ENCODE data around the gene C5. TPM values are rescaled to one million over a fixed set of nuclear protein-coding genes. Genes with fewer than 3 reads are reported as not detected.

The C5 gene
- total RNA-seq, 2 donors from 2014 or later: 1.5 to 1.6 TPM

DNA sequence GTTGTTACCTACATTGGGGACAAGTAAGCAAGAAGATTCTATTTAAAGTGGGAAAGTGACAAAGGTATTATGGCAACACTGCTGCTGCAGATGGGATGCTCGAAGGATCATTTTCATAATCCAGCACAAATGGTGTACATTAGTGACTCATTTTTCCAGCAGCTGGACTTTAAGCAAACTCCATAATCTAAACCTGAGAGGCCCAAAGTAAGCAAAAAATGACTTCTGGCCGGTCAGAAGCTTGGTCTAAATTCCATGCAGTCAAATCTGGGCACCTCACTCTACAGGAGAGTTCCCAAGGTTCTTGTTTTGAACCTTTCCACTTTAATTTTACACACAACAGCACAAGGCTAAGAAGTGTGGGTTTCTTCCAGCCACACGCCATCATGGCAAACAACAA, 79.8 kb downstream of the C5 start:
- TF ChIP-seq, protein P1, sequence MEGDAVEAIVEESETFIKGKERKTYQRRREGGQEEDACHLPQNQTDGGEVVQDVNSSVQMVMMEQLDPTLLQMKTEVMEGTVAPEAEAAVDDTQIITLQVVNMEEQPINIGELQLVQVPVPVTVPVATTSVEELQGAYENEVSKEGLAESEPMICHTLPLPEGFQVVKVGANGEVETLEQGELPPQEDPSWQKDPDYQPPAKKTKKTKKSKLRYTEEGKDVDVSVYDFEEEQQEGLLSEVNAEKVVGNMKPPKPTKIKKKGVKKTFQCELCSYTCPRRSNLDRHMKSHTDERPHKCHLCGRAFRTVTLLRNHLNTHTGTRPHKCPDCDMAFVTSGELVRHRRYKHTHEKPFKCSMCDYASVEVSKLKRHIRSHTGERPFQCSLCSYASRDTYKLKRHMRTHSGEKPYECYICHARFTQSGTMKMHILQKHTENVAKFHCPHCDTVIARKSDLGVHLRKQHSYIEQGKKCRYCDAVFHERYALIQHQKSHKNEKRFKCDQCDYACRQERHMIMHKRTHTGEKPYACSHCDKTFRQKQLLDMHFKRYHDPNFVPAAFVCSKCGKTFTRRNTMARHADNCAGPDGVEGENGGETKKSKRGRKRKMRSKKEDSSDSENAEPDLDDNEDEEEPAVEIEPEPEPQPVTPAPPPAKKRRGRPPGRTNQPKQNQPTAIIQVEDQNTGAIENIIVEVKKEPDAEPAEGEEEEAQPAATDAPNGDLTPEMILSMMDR (IDR thresholded peaks at IDR 0.05): no peak
- H3K36me3 ChIP-seq: no peaks in the 10 kb centered on the region
- no peaks in the 10 kb centered on the region for H3K9me3 ChIP-seq
- H3K4me1 ChIP-seq: no peaks in the 10 kb centered on the region
- intact Hi-C loops (cut with DNase I): no loop called here
- no peaks in the 10 kb centered on the region for H3K27me3 ChIP-seq
- H3K4me3 ChIP-seq: no peak overlapping the region
- DNase-seq: no peak
- no peak overlapping the region for H3K9ac ChIP-seq (ENCODE audit: low read depth in 2 of 2, low read length in 2 of 2)
- H3K27ac ChIP-seq: no peak overlapping the region

DNA sequence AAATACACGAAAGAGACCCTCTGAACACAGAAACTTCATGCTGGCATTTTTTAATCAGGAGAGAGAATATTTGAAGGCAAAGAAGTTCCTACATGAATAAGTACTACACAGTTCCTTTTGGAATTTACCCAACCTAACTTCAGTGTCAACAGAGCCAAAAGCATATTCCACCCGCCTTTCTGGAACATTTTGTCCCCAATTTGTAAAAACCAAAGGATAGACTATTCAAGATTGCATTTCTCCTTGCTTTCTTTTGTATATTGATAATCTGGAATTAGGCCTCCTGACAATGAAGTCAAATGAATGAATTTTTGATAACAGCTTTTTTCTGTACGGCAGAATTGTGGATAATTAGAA, 84.1 kb downstream of the C5 start:
- Histone ChIP-seq H3K27ac (no peak overlapping the region), H3K4me1 (no peaks in the 10 kb centered on the region), H3K4me3 (no peak overlapping the region), H3K36me3 (no peaks in the 10 kb centered on the region), H3K9ac (ENCODE audit: low read depth in 2 of 2, low read length in 2 of 2) (no peak overlapping the region), H3K9me3 (no peaks in the 10 kb centered on the region), H3K27me3 (no peaks in the 10 kb centered on the region)
- TF ChIP-seq, protein P1 (IDR thresholded peaks at IDR 0.05): no peak
- DNase-seq: no peak
- intact Hi-C loops (cut with DNase I): no loop called here

DNA sequence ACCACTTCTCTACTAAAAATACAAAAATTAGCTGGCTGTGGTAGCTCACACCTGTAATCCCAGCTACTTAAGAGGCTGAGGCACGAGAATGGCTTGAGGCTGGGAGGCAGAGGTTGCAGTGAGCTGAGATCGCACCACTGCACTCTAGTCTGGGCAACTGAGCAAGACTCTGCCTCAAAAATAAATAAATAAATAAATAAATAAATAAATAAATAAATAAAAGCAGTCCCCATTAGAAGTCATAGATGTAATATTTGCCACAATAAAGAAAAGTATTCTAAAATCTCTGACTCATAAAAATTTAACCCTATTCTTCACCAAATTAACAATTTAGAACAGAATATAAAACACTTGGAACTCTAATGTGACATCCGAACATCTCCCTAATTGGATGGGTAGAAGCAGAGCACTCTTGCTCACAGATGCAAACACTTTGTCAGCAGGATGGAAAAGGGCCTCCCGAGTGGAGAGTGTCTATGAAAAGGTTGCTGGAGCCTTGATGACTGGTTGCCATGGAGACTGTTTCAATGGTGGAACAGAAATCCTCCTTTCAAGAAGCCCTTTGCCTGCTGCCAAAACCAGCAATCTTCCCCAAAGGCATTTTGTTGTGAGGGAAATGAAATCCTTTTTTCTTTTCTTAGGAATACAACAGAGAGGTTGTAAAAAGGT, 84.6 kb downstream of the C5 start:
- no peak overlapping the region for H3K27ac ChIP-seq
- DNase-seq: no peak
- intact Hi-C loops (cut with DNase I): no loop called here

DNA sequence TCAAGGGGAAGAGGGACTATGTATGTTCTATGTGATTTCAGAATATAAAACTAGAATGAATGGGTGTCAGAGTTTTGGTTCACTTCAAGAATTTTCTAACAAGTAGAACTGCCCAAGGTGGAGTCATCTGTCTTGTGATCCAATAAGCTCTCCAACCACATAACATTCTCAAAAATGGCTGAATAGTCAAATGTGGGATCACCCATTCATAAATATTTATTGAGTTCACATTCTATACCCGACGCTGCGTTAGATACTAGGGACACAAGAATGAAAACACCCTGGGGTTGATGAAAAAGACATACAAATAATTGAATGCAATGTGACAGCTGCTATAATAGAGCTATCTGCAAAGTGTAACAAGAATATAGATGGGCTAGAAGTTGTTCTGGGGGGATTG, 88.1 kb downstream of the C5 start:
- intact Hi-C loops (cut with DNase I): no loop called here
- TF ChIP-seq, protein P1 (IDR thresholded peaks at IDR 0.05): no peak

More for the DNA sequence above, 84.6 kb downstream of the C5 start:
- H3K9ac ChIP-seq (ENCODE audit: low read depth in 2 of 2, low read length in 2 of 2): no peak overlapping the region
- TF ChIP-seq, protein P1 (IDR thresholded peaks at IDR 0.05): no peak
- no peaks in the 10 kb centered on the region for H3K36me3 ChIP-seq
- H3K4me1 ChIP-seq: no peaks in the 10 kb centered on the region
- H3K9me3 ChIP-seq: no peaks in the 10 kb centered on the region
- no peak overlapping the region for H3K4me3 ChIP-seq
- H3K27me3 ChIP-seq: no peaks in the 10 kb centered on the region

DNA sequence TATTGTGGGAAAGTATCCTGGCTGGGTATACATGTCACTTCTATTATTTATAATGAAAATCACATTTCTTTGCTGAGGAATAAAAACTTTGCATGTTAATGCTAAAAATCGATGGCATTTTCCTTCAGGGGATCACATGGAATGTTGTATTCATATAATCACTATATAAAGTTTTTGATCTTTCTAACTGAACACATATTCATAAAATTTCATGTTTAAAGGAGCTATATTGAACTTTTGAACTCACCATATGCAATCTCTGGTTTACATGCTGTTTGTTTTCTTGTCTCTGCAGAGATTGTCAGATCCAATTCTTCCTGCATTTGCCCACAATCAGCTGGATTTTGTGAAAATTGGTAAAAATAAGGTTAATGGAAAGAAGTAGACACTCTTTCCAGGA, 90.1 kb downstream of the C5 start:
- Histone ChIP-seq H3K27me3 (no peaks in the 10 kb centered on the region), H3K9ac (ENCODE audit: low read depth in 2 of 2, low read length in 2 of 2) (no peak overlapping the region), H3K4me1 (no peaks in the 10 kb centered on the region), H3K27ac (no peak overlapping the region), H3K9me3 (no peaks in the 10 kb centered on the region), H3K4me3 (no peak overlapping the region), H3K36me3 (no peaks in the 10 kb centered on the region)
- intact Hi-C loops (cut with DNase I): no loop called here
- TF ChIP-seq, protein P1 (IDR thresholded peaks at IDR 0.05): no peak
- DNase-seq: no peak

More for the DNA sequence above, 88.1 kb downstream of the C5 start:
- Histone ChIP-seq H3K4me3 (no peak overlapping the region), H3K36me3 (no peaks in the 10 kb centered on the region), H3K27ac (no peak overlapping the region), H3K9ac (ENCODE audit: low read depth in 2 of 2, low read length in 2 of 2) (no peak overlapping the region), H3K27me3 (no peaks in the 10 kb centered on the region), H3K4me1 (no peaks in the 10 kb centered on the region), H3K9me3 (no peaks in the 10 kb centered on the region)
- DNase-seq: no peak
